ENCODE measurements around the gene NRXN3. TPM values are rescaled to one million over a fixed set of nuclear protein-coding genes. Genes with fewer than 3 reads are reported as not detected.

Gene NRXN3
- total and polyA plus RNA-seq, 4 donors = 1.4 to 8.3 (median 4.4) TPM

DNA sequence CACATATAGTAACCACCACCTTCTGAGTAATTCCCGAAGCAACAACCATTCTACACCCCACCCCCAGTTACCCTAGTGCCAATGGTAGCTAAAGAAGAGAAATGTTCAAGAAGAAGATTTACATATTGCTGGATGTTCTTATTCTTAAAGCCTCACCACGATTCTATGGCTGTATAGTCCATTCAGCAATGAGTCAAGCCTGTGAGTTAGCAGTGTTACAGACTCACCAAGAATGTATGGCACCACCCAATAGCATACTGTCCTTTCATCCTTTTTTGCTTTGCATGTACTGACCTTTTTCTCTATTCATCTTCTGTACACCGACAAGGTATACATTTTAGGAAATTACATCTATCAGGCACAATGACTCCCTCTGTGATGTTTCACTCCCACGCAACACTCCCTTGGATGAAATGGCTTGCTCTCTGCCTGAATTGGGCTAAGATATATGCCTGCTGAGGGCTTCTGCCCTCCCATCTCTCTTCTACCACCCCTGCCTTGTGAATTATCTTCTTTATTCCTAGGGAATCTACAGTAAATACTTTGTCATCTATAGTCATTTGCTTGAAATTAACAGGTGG is 1095.3 kb downstream of the NRXN3 start:
- no peaks in the 10 kb centered on the region for H3K4me1 ChIP-seq (ENCODE audit: control insufficient read depth in 5 of 5, insufficient read depth in 5 of 5, low read length in 5 of 5)
- H3K4me3 ChIP-seq = no peak overlapping the region
- 83 to 85% methylated on average over 4 of the region's 4 CpGs for WGBS, 2 donors
- H3K27ac ChIP-seq (ENCODE audit: low read depth in 1 of 2, low read length in 1 of 2) = no peak overlapping the region
- H3K36me3 ChIP-seq (ENCODE audit: control insufficient read depth in 4 of 4, insufficient read depth in 4 of 4, low read length in 4 of 4) = no peaks in the 10 kb centered on the region
- TF ChIP-seq, protein P1, sequence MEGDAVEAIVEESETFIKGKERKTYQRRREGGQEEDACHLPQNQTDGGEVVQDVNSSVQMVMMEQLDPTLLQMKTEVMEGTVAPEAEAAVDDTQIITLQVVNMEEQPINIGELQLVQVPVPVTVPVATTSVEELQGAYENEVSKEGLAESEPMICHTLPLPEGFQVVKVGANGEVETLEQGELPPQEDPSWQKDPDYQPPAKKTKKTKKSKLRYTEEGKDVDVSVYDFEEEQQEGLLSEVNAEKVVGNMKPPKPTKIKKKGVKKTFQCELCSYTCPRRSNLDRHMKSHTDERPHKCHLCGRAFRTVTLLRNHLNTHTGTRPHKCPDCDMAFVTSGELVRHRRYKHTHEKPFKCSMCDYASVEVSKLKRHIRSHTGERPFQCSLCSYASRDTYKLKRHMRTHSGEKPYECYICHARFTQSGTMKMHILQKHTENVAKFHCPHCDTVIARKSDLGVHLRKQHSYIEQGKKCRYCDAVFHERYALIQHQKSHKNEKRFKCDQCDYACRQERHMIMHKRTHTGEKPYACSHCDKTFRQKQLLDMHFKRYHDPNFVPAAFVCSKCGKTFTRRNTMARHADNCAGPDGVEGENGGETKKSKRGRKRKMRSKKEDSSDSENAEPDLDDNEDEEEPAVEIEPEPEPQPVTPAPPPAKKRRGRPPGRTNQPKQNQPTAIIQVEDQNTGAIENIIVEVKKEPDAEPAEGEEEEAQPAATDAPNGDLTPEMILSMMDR (IDR thresholded peaks at IDR 0.05; ENCODE audit: control extremely low read depth, extremely low read depth) = no peak
- ATAC-seq (ENCODE audit: insufficient read depth, low FRiP score) = no peak
- no peak overlapping the region for H3K9ac ChIP-seq (ENCODE audit: insufficient read depth in 1 of 2, low read length in 2 of 2)
- no peaks in the 10 kb centered on the region for H3K9me3 ChIP-seq (ENCODE audit: control insufficient read depth in 4 of 4, insufficient read depth in 3 of 4, low read length in 3 of 4)
- H3K27me3 ChIP-seq (ENCODE audit: control insufficient read depth in 3 of 3, insufficient read depth in 3 of 3, low read length in 2 of 3) = no peaks in the 10 kb centered on the region
- DNase-seq = no peak

DNA sequence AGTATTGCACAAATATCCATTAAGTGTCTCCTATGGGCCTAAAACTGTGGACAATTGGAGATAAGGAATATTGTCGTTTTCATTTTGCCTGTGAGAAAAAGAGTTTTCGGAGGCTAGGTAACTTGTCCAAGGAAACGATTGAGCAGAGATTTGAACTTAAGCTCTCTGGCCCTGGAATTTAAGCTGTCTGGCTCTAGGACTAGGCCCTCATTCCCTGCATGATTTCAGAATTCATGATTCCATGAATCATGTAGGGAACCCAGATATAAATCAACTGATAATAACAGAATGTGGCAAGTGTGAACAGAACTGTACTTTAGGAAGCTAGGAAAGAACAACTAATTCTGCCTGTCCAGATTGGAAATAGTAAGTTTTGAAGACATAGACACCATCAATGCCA is 1100.2 kb downstream of the NRXN3 start:
- no peaks in the 10 kb centered on the region for H3K36me3 ChIP-seq (ENCODE audit: control insufficient read depth in 4 of 4, insufficient read depth in 4 of 4, low read length in 4 of 4)
- H3K9me3 ChIP-seq (ENCODE audit: control insufficient read depth in 4 of 4, insufficient read depth in 3 of 4, low read length in 3 of 4) = no peaks in the 10 kb centered on the region
- H3K9ac ChIP-seq (ENCODE audit: insufficient read depth in 1 of 2, low read length in 2 of 2) = no peak overlapping the region
- ATAC-seq (ENCODE audit: insufficient read depth, low FRiP score) = no peak
- no peak overlapping the region for H3K4me3 ChIP-seq
- TF ChIP-seq, protein P1 (IDR thresholded peaks at IDR 0.05; ENCODE audit: control extremely low read depth, extremely low read depth) = no peak
- WGBS, 2 donors = 92 to 94% methylated on average over 3 of the region's 3 CpGs
- peaks cover 0 to 2% (median 0%) of the 10 kb centered on the region in 3 donors for H3K27me3 ChIP-seq (ENCODE audit: control insufficient read depth in 3 of 3, insufficient read depth in 3 of 3, low read length in 2 of 3)
- H3K27ac ChIP-seq (ENCODE audit: low read depth in 1 of 2, low read length in 1 of 2) = no peak overlapping the region
- no peaks in the 10 kb centered on the region for H3K4me1 ChIP-seq (ENCODE audit: control insufficient read depth in 5 of 5, insufficient read depth in 5 of 5, low read length in 5 of 5)
- no peak for DNase-seq

DNA sequence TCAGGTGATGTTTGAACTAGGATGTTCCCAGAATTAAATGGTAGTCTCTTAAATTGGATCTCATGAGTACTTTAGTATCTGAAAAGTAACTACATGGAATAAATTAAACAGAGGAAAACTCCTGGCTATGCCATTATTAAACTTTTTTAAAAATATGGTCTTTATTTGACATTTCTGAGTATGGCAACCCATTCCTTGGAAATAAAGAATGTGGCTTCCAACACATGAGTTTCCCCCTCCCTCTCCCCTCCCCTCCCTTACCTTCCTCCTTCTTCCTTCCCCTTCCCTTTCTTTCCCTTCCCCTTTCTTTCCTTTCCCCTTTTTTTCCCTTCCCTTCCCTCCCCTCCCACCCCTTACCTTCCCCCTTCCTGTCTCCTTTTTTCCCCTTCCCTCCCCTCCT is 1100.9 kb downstream of the NRXN3 start:
- Histone ChIP-seq H3K4me1 (ENCODE audit: control insufficient read depth in 5 of 5, insufficient read depth in 5 of 5, low read length in 5 of 5) (no peaks in the 10 kb centered on the region), H3K27ac (ENCODE audit: low read depth in 1 of 2, low read length in 1 of 2) (no peak overlapping the region), H3K36me3 (ENCODE audit: control insufficient read depth in 4 of 4, insufficient read depth in 4 of 4, low read length in 4 of 4) (no peaks in the 10 kb centered on the region), H3K9ac (ENCODE audit: insufficient read depth in 1 of 2, low read length in 2 of 2) (no peak overlapping the region), H3K27me3 (ENCODE audit: control insufficient read depth in 3 of 3, insufficient read depth in 3 of 3, low read length in 2 of 3) (peaks cover 0 to 2% (median 0%) of the 10 kb centered on the region in 3 donors), H3K4me3 (no peak overlapping the region), H3K9me3 (ENCODE audit: control insufficient read depth in 4 of 4, insufficient read depth in 3 of 4, low read length in 3 of 4) (no peaks in the 10 kb centered on the region)
- no peak for DNase-seq
- TF ChIP-seq, protein P1 (IDR thresholded peaks at IDR 0.05; ENCODE audit: control extremely low read depth, extremely low read depth) = no peak
- no peak for ATAC-seq (ENCODE audit: insufficient read depth, low FRiP score)

Measured in lung (tissue), 12 donors.